OCI-LY3 (cell line): Measurements from ENCODE around the gene RPP14.

ENCODE experiments used
- CTCF ChIP-seq: fragments of 200-600, 300-600 bp; sonication (generic); IDR thresholded peaks from 2 replicates; pipeline ENCODE4 v1.5.1; 2014; ENCODE audit warnings: antibody characterized with exemption, low read length, low read depth
- EZH2phosphoT487 ChIP-seq: fragments of 200-600 bp; shearing (Covaris generic); IDR thresholded peaks from 2 replicates; pipeline ENCODE4 v1.6.1; 2018; ENCODE audit warnings: antibody characterized with exemption, mixed run types, low read depth

GRCh38 chr3:58341376-58341775, 35.3 kb downstream of the RPP14 start:
- TF ChIP-seq CTCF (no peak), EZH2phosphoT487 (no peak)
